ENCODE results near the gene LAD1. TPM values are rescaled to one million over a fixed set of nuclear protein-coding genes. Genes with fewer than 3 reads are reported as not detected.

Gene LAD1
- total and polyA plus RNA-seq, 4 experiments from 2014 or later, result 0.17 TPM; not detected in 3

DNA sequence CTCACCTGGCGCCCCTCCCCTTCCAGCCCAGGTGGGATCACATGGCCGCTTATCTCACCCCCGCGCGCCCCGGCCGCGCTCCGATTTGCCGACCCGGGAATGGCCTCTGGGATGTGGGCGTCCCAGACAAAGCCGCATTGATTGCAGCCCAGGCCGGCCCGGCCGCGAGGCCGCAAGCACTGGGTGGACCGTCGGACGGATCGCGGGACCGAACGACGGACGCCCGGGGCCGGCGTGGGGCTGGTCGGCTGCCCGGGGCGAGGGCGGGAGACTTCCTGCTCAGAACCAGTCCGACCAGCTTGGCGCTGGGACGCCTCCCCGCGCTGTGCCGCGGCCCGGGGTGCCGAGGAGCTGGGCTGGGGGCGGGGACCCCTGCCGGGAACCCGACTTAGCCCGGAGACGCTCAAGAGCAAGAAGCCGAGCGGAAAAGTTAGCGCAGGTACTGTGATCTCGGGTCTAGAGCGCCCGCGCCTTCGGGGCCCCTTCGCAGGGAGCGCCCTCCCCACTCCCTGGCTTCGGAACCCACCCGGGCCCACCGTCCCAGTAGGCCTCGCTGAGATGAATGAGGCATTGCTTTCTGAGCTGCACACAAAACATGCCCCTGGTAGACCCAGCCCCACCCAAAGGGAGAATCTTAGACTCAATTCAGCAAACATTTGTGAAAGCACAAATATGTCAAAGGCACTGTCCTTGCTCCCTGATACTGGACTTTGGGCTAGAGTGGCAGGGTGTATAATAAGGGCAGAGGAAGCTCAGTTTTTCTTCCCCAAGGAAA is 415 bp upstream of the LAD1 start:
- Histone ChIP-seq H3K36me3 (ENCODE audit: insufficient read depth, low read length) (no peaks in the 10 kb centered on the region), H3K27ac (ENCODE audit: low read depth, low read length) (no peak overlapping the region), H3K9me3 (ENCODE audit: control insufficient read depth in 1 of 2, low read length in 2 of 2) (no peaks in the 10 kb centered on the region), H3K4me3 (ENCODE audit: low read length in 2 of 2) (no peak overlapping the region), H3K4me1 (ENCODE audit: insufficient read depth, low read length) (no peaks in the 10 kb centered on the region), H3K27me3 (ENCODE audit: insufficient read depth, low read length) (peaks cover 10% of the 10 kb centered on the region)
- Mint-ChIP-seq H3K4me1 (peaks cover 0 to 11% (median 6%) of the 10 kb centered on the region in 4 donors), H3K27me3 (peaks cover 35 to 41% of the 10 kb centered on the region in 2 donors), H3K27ac (no peak overlapping the region), H3K4me3 (peak overlapping the region in 1 of 8 donors; percentile 41), H3K36me3 (no peaks in the 10 kb centered on the region), H3K9me3 (no peaks in the 10 kb centered on the region)
- intact Hi-C loops (cut with micrococcal nuclease), result no loop called here
- ChIA-PET CTCF (ENCODE audit: partially characterized antibody) (interaction anchor here (0.6 to 2.1 kb wide), 4 partner anchors 10 to 14 kb away, joined by 3 to 6 read pairs (median 3); no protein-coding TSS in a partner anchor), POLR2A (ENCODE audit: partially characterized antibody) (no interaction called here)
- no peak for DNase-seq

DNA sequence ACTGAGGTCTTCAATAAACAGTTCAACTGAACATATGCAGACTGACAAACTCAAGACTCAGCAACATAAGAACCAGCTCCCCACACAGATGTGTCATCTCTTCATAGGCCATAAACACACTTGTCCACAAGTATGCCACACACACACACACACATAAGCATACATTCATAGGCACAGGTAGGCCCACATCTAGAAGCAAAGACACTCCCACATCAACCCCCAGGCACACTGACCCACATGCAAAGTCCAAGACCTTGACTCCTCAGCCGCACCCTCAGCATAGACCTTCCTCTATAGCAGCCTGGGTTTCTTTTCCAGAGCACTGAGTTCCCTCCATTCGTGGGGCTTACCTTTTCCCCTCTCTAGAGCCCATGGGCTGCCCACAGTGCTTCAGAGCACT is 1.4 kb downstream of the LAD1 start:
- Mint-ChIP-seq H3K36me3 (no peaks in the 10 kb centered on the region), H3K27me3 (peaks cover 35 to 42% of the 10 kb centered on the region in 2 donors), H3K27ac (no peak overlapping the region), H3K4me3 (no peak overlapping the region), H3K4me1 (peaks cover 0 to 11% (median 6%) of the 10 kb centered on the region in 4 donors), H3K9me3 (no peaks in the 10 kb centered on the region)
- no peaks in the 10 kb centered on the region for H3K9me3 ChIP-seq (ENCODE audit: control insufficient read depth in 1 of 2, low read length in 2 of 2)
- H3K36me3 ChIP-seq (ENCODE audit: insufficient read depth, low read length), result no peaks in the 10 kb centered on the region
- ChIA-PET POLR2A (ENCODE audit: partially characterized antibody) (no interaction called here), CTCF (ENCODE audit: partially characterized antibody) (no interaction called here)
- intact Hi-C loops (cut with micrococcal nuclease), result no loop called here
- no peaks in the 10 kb centered on the region for H3K4me1 ChIP-seq (ENCODE audit: insufficient read depth, low read length)
- peaks cover 10% of the 10 kb centered on the region for H3K27me3 ChIP-seq (ENCODE audit: insufficient read depth, low read length)
- no peak overlapping the region for H3K4me3 ChIP-seq (ENCODE audit: low read length in 2 of 2)
- H3K27ac ChIP-seq (ENCODE audit: low read depth, low read length), result no peak overlapping the region
- no peak for DNase-seq

DNA sequence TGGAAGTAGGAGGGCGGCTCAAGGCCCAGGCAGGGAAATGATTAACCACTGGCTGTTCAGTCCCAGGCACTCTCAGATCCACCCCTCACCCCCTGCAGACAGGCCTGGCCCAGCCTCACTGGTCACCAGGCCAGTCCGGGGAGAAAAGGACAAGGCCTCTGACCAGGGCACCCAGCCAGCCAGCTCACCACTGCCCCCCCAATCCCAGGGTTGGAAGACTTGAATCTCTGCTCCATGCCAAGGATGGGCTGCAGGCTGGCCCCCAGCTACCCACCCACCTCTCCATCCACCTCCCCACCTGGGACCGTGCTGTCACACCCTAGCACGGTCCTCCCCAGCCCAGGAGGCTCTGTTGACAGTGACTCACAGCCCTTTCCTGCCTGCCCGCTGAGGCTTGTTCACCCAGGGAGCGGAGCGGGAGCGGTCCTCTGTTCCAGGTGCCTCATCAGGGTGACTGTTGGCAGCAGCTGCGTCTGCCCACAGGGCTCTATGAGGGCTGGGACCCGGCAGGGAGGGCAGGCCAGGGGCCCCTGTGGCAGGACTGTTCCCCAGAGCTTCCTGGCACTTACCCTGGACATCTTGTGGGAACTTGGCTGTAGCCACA is 2.2 kb downstream of the LAD1 start:
- H3K36me3 ChIP-seq (ENCODE audit: insufficient read depth, low read length), result no peaks in the 10 kb centered on the region
- Mint-ChIP-seq H3K4me3 (no peak overlapping the region), H3K36me3 (no peaks in the 10 kb centered on the region), H3K27ac (no peak overlapping the region), H3K9me3 (no peaks in the 10 kb centered on the region), H3K4me1 (peaks cover 0 to 11% (median 6%) of the 10 kb centered on the region in 4 donors), H3K27me3 (peaks cover 39 to 47% of the 10 kb centered on the region in 2 donors)
- CTCF ChIA-PET (ENCODE audit: partially characterized antibody), result interaction anchor here (1.6 kb wide), 1 partner anchor 9 kb away, joined by 5 read pairs; no protein-coding TSS in a partner anchor
- peaks cover 10% of the 10 kb centered on the region for H3K27me3 ChIP-seq (ENCODE audit: insufficient read depth, low read length)
- H3K27ac ChIP-seq (ENCODE audit: low read depth, low read length), result no peak overlapping the region
- no peak overlapping the region for H3K4me3 ChIP-seq (ENCODE audit: low read length in 2 of 2)
- H3K4me1 ChIP-seq (ENCODE audit: insufficient read depth, low read length), result no peaks in the 10 kb centered on the region
- POLR2A ChIA-PET (ENCODE audit: partially characterized antibody), result no interaction called here
- H3K9me3 ChIP-seq (ENCODE audit: control insufficient read depth in 1 of 2, low read length in 2 of 2), result no peaks in the 10 kb centered on the region
- intact Hi-C loops (cut with micrococcal nuclease), result no loop called here
- DNase-seq, result no peak

DNA sequence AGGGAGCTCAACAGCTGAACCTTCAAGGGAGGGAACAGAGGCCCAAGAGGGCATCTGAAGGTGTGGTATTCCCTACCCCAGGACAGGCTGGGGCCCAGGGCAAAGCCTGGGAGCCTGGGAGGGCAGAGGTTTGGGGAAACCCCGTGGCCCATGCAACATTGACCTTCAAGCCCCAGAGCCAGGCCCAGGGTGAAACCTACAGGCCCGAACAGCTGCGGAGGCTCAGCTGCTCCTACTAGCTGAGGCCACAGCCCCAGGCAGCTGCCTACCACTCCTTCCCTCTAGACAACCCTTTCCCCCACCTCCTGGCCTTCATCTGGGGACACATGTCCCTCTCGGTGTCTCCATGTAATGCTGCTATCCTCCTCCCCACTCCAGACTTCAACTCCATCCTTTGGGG is 3.2 kb downstream of the LAD1 start:
- H3K4me1 Mint-ChIP-seq, result peaks cover 0 to 11% (median 6%) of the 10 kb centered on the region in 4 donors
- peaks cover 38 to 45% of the 10 kb centered on the region in 2 donors for H3K27me3 Mint-ChIP-seq
- POLR2A ChIA-PET (ENCODE audit: partially characterized antibody), result no interaction called here
- Histone ChIP-seq H3K27me3 (ENCODE audit: insufficient read depth, low read length) (peaks cover 7% of the 10 kb centered on the region), H3K4me3 (ENCODE audit: low read length in 2 of 2) (no peak overlapping the region), H3K27ac (ENCODE audit: low read depth, low read length) (no peak overlapping the region), H3K36me3 (ENCODE audit: insufficient read depth, low read length) (no peaks in the 10 kb centered on the region), H3K9me3 (ENCODE audit: control insufficient read depth in 1 of 2, low read length in 2 of 2) (no peaks in the 10 kb centered on the region), H3K4me1 (ENCODE audit: insufficient read depth, low read length) (no peaks in the 10 kb centered on the region)
- H3K27ac Mint-ChIP-seq, result no peak overlapping the region
- no peaks in the 10 kb centered on the region for H3K36me3 Mint-ChIP-seq
- intact Hi-C loops (cut with micrococcal nuclease), result no loop called here
- no peak overlapping the region for H3K4me3 Mint-ChIP-seq
- no peaks in the 10 kb centered on the region for H3K9me3 Mint-ChIP-seq
- CTCF ChIA-PET (ENCODE audit: partially characterized antibody), result interaction anchor here (1.4 to 1.6 kb wide), 2 partner anchors 8 to 11 kb away, joined by 3 to 5 read pairs; no protein-coding TSS in a partner anchor
- DNase-seq, result no peak

DNA sequence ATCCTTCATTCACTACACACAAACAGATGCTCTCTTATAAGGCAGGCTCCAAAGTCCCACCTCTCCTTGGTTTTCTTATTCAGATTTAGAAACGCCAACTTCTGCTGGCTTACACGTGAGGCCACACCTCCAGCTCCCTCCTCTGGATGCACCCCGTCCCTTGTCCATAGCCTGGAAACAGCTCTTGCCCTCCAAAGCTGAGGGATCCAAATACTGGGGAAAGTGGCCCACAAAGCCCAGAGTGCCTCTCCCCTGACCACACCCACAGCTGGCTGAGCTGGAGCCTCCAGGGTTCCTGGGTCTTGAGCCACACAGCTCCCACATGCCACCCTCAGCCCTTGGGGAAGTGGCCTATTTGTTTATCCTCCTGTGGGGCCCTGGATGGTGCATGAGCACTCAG is 4.5 kb downstream of the LAD1 start:
- CTCF ChIA-PET (ENCODE audit: partially characterized antibody), result interaction anchor here (0.9 kb wide), 1 partner anchor 41 kb away, joined by 4 read pairs; no protein-coding TSS in a partner anchor
- Histone ChIP-seq H3K4me1 (ENCODE audit: insufficient read depth, low read length) (no peaks in the 10 kb centered on the region), H3K27me3 (ENCODE audit: insufficient read depth, low read length) (no peaks in the 10 kb centered on the region), H3K36me3 (ENCODE audit: insufficient read depth, low read length) (no peaks in the 10 kb centered on the region), H3K27ac (ENCODE audit: low read depth, low read length) (no peak overlapping the region), H3K9me3 (ENCODE audit: control insufficient read depth in 1 of 2, low read length in 2 of 2) (no peaks in the 10 kb centered on the region), H3K4me3 (ENCODE audit: low read length in 2 of 2) (no peak overlapping the region)
- peaks cover 0 to 11% (median 5%) of the 10 kb centered on the region in 4 donors for H3K4me1 Mint-ChIP-seq
- no peak for DNase-seq
- intact Hi-C loops (cut with micrococcal nuclease), result no loop called here
- POLR2A ChIA-PET (ENCODE audit: partially characterized antibody), result no interaction called here
- peaks cover 26 to 33% of the 10 kb centered on the region in 2 donors for H3K27me3 Mint-ChIP-seq
- no peaks in the 10 kb centered on the region for H3K36me3 Mint-ChIP-seq
- no peak overlapping the region for H3K27ac Mint-ChIP-seq
- no peak overlapping the region for H3K4me3 Mint-ChIP-seq
- H3K9me3 Mint-ChIP-seq, result no peaks in the 10 kb centered on the region

DNA sequence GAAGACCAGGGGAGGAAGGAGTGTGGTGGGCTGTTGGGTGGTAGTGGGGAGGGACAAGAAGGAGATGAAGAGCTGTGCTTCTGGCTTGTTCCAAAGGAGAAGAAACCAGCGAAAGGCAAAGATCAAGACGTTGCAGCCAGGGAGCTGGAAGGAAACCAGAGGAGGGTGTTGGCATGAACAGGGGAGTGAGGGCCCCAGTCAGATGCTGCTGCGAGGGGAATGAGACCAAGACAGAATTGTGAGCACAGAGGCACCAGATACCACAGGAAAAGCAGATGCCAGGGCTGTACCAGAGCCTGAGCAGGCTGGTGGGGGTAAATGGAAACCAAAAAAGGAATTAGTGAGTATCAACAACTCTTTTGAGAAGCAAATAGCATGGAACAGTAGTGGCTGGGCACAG is 6.0 kb downstream of the LAD1 start:
- Mint-ChIP-seq H3K9me3 (no peaks in the 10 kb centered on the region), H3K4me3 (no peak overlapping the region), H3K4me1 (peaks cover 0 to 2% (median under 1%) of the 10 kb centered on the region in 4 donors), H3K27ac (no peak overlapping the region), H3K36me3 (no peaks in the 10 kb centered on the region), H3K27me3 (peaks cover 17 to 27% of the 10 kb centered on the region in 2 donors)
- no peaks in the 10 kb centered on the region for H3K9me3 ChIP-seq (ENCODE audit: control insufficient read depth in 1 of 2, low read length in 2 of 2)
- ChIA-PET CTCF (ENCODE audit: partially characterized antibody) (interaction anchor here (0.6 to 1.7 kb wide), 3 partner anchors 9 to 87 kb away, joined by 3 to 7 read pairs (median 5); no protein-coding TSS in a partner anchor), POLR2A (ENCODE audit: partially characterized antibody) (interaction anchor here (0.6 kb wide), 1 partner anchor 227 kb away, joined by 3 read pairs; no protein-coding TSS in a partner anchor)
- no peak for DNase-seq
- H3K4me3 ChIP-seq (ENCODE audit: low read length in 2 of 2), result no peak overlapping the region
- no peaks in the 10 kb centered on the region for H3K27me3 ChIP-seq (ENCODE audit: insufficient read depth, low read length)
- H3K4me1 ChIP-seq (ENCODE audit: insufficient read depth, low read length), result no peaks in the 10 kb centered on the region
- intact Hi-C loops (cut with micrococcal nuclease), result no loop called here
- no peak overlapping the region for H3K27ac ChIP-seq (ENCODE audit: low read depth, low read length)
- H3K36me3 ChIP-seq (ENCODE audit: insufficient read depth, low read length), result no peaks in the 10 kb centered on the region

DNA sequence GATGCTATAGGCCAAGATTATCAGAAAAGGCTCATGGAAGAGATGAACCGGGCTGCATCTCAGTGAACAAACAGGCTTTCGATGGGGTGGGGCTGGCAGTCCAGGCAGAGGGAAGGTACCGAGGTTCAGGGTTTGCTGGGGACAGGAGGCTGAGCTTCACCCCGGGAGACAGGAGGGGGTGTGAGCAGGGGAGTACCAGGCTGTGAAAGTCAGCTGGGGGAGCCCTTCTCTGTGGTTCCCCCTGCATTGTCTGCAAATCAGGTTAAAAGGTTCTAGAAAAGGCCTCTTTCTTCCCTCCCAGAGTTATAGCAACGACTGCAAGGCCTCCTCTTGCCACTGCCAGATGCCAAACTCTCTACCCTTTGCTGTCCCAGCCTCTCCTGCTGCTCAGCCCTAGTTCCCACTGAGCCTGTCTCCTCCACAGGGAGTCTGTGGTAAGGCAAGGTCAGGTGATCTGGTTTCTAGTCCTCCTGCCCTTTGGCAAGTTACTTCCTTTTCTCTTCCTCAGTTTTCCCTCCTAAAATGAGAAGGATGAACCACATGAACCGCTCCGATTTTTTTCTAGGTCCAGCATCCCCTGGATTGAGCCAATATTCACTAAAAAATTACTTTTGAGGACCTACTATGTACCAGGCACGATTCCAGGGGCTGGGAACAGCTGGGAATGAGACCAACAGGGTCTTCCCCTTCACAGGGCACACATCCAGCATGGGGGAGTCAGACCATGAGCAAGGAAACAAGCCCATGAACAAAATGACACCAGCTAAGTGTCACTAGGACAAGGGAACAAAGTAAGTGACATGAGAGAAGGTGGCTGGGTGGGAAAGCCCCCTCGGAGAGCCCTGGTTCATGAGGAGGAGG is 7.2 kb downstream of the LAD1 start:
- no peak overlapping the region for H3K4me3 Mint-ChIP-seq
- H3K27me3 Mint-ChIP-seq, result peaks cover 13 to 26% of the 10 kb centered on the region in 2 donors
- H3K36me3 Mint-ChIP-seq, result no peaks in the 10 kb centered on the region
- CTCF ChIA-PET (ENCODE audit: partially characterized antibody), result no interaction called here
- Histone ChIP-seq H3K9me3 (ENCODE audit: control insufficient read depth in 1 of 2, low read length in 2 of 2) (no peaks in the 10 kb centered on the region), H3K36me3 (ENCODE audit: insufficient read depth, low read length) (no peaks in the 10 kb centered on the region), H3K27me3 (ENCODE audit: insufficient read depth, low read length) (no peaks in the 10 kb centered on the region), H3K4me3 (ENCODE audit: low read length in 2 of 2) (no peak overlapping the region), H3K4me1 (ENCODE audit: insufficient read depth, low read length) (no peaks in the 10 kb centered on the region), H3K27ac (ENCODE audit: low read depth, low read length) (no peak overlapping the region)
- intact Hi-C loops (cut with micrococcal nuclease), result no loop called here
- no peaks in the 10 kb centered on the region for H3K4me1 Mint-ChIP-seq
- no peaks in the 10 kb centered on the region for H3K9me3 Mint-ChIP-seq
- no peak overlapping the region for H3K27ac Mint-ChIP-seq
- no peak for DNase-seq
- POLR2A ChIA-PET (ENCODE audit: partially characterized antibody), result no interaction called here

Data from CD4-positive, alpha-beta memory T cell (primary cell).